Muscle layer of duodenum (tissue), 2 donors: ENCODE results near the gene PRKAG3.

ENCODE experiments used
- H3K27ac ChIP-seq: one replicate; pipeline ENCODE4 v1.7.0; 2013; ENCODE audit warnings: mild to moderate bottlenecking, low read length
- H3K27me3 ChIP-seq: one replicate; pipeline ENCODE4 v1.7.0; 2013; ENCODE audit warnings: low read depth, mild to moderate bottlenecking, control low read depth, low read length
- H3K36me3 ChIP-seq, 2 donors: one replicate each; pipeline ENCODE4 v1.7.0; 2013; ENCODE audit warnings: low read length in 2 of 2, control low read depth in 1 of 2, mild to moderate bottlenecking in 1 of 2; ENCODE audit not compliant: insufficient read depth in 2 of 2, control insufficient read depth in 1 of 2
- H3K4me1 ChIP-seq, 2 donors: one replicate each; pipeline ENCODE4 v1.7.0; 2013; ENCODE audit warnings: low read length in 2 of 2, mild to moderate bottlenecking in 2 of 2, control low read depth in 1 of 2, moderate library complexity in 1 of 2; ENCODE audit not compliant: insufficient read depth in 2 of 2, control insufficient read depth in 1 of 2
- H3K4me3 ChIP-seq, 2 donors: one replicate each; pipeline ENCODE4 v1.7.0; 2013; ENCODE audit warnings: low read length in 2 of 2, low read depth in 1 of 2, mild to moderate bottlenecking in 1 of 2
- H3K9me3 ChIP-seq, 2 donors: one replicate each; pipeline ENCODE4 v1.7.0; 2013; ENCODE audit warnings: low read length in 2 of 2, control low read depth in 1 of 2, mild to moderate bottlenecking in 1 of 2; ENCODE audit not compliant: control insufficient read depth in 1 of 2
- donor health status: healthy.

PRKAG3 gene

DNA sequence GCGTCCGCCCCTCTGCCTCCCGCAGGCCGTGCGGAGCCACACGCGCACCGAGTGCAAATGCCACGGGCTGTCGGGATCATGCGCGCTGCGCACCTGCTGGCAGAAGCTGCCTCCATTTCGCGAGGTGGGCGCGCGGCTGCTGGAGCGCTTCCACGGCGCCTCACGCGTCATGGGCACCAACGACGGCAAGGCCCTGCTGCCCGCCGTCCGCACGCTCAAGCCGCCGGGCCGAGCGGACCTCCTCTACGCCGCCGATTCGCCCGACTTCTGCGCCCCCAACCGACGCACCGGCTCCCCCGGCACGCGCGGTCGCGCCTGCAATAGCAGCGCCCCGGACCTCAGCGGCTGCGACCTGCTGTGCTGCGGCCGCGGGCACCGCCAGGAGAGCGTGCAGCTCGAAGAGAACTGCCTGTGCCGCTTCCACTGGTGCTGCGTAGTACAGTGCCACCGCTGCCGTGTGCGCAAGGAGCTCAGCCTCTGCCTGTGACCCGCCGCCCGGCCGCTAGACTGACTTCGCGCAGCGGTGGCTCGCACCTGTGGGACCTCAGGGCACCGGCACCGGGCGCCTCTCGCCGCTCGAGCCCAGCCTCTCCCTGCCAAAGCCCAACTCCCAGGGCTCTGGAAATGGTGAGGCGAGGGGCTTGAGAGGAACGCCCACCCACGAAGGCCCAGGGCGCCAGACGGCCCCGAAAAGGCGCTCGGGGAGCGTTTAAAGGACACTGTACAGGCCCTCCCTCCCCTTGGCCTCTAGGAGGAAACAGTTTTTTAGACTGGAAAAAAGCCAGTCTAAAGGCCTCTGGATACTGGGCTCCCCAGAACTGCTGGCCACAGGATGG is 42.0 kb upstream of the PRKAG3 start:
- H3K4me1 ChIP-seq: peaks cover 0 to 20% of the 10 kb centered on the region in 2 donors
- H3K27ac ChIP-seq: no peak overlapping the region
- H3K27me3 ChIP-seq: peaks cover 67% of the 10 kb centered on the region
- no peak overlapping the region for H3K4me3 ChIP-seq
- H3K36me3 ChIP-seq: no peaks in the 10 kb centered on the region
- H3K9me3 ChIP-seq: no peaks in the 10 kb centered on the region

DNA sequence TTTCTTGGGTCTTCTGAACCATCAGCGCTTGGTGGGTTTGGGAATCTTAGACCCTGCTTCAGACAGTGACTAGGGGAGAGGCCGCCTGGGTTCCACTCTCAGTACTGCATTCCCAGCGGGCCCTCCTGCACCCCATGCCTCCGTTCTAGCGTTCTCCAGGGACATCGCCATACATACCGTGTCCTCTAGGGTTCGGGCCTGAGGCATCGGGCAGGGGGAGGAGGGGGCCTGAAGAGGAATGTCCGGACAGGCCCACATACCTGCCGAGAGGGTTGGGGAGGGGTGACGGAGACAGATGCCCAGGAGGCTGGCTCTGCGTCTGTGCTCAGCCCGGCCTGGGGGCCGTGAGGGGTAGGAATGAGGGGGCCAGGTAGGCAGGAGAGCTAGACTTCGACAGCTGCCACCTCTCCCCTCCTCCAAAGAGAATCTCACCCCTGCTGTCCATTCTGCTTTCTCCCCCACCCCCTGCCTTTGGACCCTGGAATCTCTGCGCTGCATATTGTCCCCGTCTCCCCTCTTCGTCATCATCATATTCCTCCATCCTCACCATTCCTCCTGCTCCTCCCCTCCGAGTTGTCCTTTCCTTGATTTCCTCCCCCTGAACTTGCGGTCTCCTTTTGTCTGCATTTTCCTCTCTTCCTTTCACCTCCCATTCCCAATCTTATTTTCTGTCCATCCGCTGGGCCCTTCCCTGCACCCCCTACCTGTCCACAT is 41.2 kb upstream of the PRKAG3 start:
- Histone ChIP-seq H3K4me3 (no peak overlapping the region), H3K9me3 (no peaks in the 10 kb centered on the region), H3K4me1 (peaks cover 0 to 20% of the 10 kb centered on the region in 2 donors), H3K36me3 (no peaks in the 10 kb centered on the region), H3K27ac (no peak overlapping the region), H3K27me3 (peaks cover 61% of the 10 kb centered on the region)

DNA sequence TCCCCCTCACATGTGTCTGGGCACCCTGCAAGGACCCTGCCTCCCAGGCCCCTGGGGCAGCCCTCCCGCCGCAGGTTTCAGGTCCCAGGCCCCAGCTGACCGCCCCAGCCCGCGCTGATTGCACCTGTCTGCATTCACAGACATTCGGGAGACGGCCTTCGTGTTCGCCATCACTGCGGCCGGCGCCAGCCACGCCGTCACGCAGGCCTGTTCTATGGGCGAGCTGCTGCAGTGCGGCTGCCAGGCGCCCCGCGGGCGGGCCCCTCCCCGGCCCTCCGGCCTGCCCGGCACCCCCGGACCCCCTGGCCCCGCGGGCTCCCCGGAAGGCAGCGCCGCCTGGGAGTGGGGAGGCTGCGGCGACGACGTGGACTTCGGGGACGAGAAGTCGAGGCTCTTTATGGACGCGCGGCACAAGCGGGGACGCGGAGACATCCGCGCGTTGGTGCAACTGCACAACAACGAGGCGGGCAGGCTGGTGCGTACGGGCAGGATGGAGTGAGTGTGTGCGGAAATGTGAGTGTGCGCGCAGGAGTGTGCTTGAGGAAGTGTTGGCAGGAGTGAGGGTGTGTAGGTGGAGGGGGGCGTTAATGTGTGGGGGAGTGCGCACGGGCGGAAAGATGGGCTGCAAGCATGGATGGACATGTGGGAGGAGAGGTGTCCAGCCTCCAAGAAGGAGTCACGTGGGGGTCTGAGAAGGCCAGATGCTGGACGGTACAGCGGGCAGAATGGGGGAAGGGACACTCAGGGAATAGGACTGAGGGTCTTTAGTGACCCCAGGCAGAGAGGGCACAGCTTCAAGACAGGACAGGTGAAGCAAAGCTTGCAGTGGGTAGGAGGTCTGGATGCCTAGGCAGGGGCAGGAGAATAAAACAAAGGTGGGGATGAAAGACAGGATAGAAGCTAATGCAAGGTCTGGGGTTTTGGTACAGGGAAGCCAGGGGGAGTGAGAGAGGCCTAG is 40.0 kb upstream of the PRKAG3 start:
- no peaks in the 10 kb centered on the region for H3K9me3 ChIP-seq
- H3K27me3 ChIP-seq: peaks cover 52% of the 10 kb centered on the region
- no peak overlapping the region for H3K27ac ChIP-seq
- no peaks in the 10 kb centered on the region for H3K36me3 ChIP-seq
- H3K4me3 ChIP-seq: peak overlapping the region in 1 of 2 donors; percentile 21
- H3K4me1 ChIP-seq: peaks cover 0 to 20% of the 10 kb centered on the region in 2 donors

DNA sequence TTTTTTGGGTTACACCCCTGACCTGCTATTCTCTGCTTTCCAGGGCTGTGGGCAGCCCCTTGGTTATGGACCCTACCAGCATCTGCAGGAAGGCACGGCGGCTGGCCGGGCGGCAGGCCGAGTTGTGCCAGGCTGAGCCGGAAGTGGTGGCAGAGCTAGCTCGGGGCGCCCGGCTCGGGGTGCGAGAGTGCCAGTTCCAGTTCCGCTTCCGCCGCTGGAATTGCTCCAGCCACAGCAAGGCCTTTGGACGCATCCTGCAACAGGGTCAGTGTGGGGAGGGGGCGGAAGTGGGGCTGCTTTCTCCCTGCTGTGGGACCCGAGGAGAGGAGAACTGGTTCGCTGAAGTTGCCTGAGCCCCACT is 39.4 kb upstream of the PRKAG3 start:
- peak overlapping the region in 1 of 2 donors; percentile 21 for H3K4me3 ChIP-seq
- no peaks in the 10 kb centered on the region for H3K36me3 ChIP-seq
- peaks cover 52% of the 10 kb centered on the region for H3K27me3 ChIP-seq
- H3K4me1 ChIP-seq: peaks cover 0 to 20% of the 10 kb centered on the region in 2 donors
- H3K27ac ChIP-seq: no peak overlapping the region
- no peaks in the 10 kb centered on the region for H3K9me3 ChIP-seq

DNA sequence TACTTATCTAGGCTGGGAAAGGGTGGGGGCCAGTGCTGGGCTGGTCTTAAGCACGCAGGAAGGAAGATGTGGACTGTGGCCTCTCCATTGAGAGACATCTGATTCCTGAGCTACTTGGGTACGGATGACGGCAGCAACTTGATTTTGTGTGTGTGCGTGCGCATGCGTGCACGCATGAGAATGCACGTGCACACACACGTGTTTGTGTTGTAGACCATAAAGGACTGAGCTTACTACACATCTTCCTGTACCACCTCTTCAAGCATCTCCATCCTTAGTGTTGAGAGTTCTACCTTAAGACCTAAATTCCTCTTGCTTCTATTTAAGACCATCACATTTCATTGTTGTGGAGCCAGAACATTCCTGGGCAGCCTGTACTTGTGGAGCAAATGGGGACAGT is 37.5 kb upstream of the PRKAG3 start:
- Histone ChIP-seq H3K4me1 (peaks cover 0 to 20% of the 10 kb centered on the region in 2 donors), H3K27me3 (peaks cover 44% of the 10 kb centered on the region), H3K36me3 (no peaks in the 10 kb centered on the region), H3K9me3 (no peaks in the 10 kb centered on the region), H3K27ac (no peak overlapping the region), H3K4me3 (no peak overlapping the region)

DNA sequence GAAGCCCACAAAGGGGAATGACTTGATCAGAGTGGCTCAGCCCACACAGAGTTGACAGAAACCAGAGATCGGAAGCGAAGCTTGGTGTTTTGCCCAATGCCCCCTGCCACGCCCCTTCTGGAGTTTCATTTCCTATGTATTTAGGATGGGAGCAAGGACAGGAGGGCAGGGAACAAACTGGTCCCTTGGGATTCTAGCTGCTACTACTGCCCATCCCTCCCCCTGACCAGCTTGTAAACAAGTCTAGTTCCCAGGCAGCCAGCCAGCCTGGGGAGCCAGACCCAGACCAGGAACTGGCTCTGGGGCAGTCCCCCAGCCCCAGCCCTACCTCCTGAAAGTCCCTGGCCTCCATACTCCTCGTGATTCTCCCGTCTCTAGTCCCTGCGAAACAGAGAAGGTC is 36.3 kb upstream of the PRKAG3 start:
- H3K36me3 ChIP-seq: no peaks in the 10 kb centered on the region
- peaks cover 35% of the 10 kb centered on the region for H3K27me3 ChIP-seq
- peaks cover 0 to 15% of the 10 kb centered on the region in 2 donors for H3K4me1 ChIP-seq
- H3K9me3 ChIP-seq: no peaks in the 10 kb centered on the region
- H3K27ac ChIP-seq: no peak overlapping the region
- no peak overlapping the region for H3K4me3 ChIP-seq

DNA sequence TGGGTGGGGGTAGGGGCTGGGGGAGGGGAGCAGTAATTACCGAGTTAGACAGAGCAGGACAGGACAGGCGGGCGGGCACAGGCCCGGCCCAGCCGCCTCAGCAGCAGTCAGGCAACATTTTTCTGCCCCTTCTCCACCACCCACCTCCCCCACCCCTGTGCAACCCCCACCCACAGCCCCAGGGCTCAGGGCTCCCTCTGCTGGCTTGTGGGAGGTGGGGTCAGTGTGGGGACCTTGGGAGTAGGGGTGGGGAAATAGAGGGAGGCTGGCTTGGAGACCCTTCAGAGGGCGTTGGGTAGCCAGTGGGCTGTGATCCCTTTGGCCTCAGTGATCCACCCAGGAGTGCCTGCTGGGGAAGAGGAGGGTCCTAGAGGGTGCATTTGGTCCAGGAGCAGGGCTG is 34.4 kb upstream of the PRKAG3 start:
- Histone ChIP-seq H3K9me3 (no peaks in the 10 kb centered on the region), H3K4me1 (peaks cover 0 to 5% of the 10 kb centered on the region in 2 donors), H3K36me3 (no peaks in the 10 kb centered on the region), H3K4me3 (no peak overlapping the region), H3K27ac (no peak overlapping the region), H3K27me3 (peaks cover 26% of the 10 kb centered on the region)

DNA sequence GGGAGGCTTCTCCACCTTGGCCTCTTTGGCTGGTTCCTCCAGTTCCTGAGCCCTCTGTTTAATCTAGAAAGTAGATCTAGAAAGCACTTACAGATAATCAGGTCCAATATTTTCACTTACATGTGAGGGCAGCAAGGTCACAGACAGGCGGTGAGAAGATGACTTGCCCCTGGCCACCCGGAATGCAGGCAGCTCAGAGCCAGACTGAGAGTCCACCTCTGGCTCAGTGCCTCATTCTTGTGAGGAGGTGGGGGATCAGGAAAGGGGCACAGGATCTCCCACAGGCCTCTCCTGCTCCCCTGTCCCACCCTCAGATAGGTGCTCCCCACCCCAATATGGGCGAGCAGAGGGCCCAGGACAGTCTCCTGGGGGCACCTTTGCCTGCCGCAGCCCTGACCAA is 33.8 kb upstream of the PRKAG3 start:
- Histone ChIP-seq H3K27me3 (peaks cover 24% of the 10 kb centered on the region), H3K4me3 (no peak overlapping the region), H3K9me3 (no peaks in the 10 kb centered on the region), H3K36me3 (no peaks in the 10 kb centered on the region), H3K27ac (no peak overlapping the region), H3K4me1 (peaks cover 0 to 8% of the 10 kb centered on the region in 2 donors)

DNA sequence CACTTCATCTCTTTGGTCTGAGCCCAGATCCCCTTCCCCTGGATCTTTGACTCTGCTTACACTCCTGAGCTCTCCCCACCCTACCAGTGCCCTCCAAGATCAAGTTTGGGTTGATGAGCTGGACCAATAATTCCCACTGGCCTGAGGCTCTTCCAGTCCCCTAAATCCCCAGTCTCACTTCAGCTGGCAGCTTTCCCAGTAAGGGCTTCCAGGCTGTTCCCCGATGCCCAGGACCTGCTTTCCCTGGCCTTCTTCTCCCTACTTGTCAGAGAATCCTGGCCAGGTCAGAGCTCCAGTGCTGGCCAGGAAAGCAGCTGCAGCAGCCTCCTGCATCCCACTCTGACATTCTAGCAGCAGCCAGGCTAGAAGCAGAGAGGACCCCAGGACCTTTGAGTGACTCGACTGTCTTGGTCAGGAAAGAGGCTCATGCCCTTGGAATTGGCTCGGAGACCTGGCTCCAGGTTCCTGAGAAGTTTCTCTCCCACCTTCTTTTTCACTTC is 31.5 kb upstream of the PRKAG3 start:
- Histone ChIP-seq H3K27ac (no peak overlapping the region), H3K4me3 (no peak overlapping the region), H3K4me1 (peaks cover 0 to 21% of the 10 kb centered on the region in 2 donors), H3K27me3 (peaks cover 31% of the 10 kb centered on the region), H3K9me3 (no peaks in the 10 kb centered on the region), H3K36me3 (no peaks in the 10 kb centered on the region)

DNA sequence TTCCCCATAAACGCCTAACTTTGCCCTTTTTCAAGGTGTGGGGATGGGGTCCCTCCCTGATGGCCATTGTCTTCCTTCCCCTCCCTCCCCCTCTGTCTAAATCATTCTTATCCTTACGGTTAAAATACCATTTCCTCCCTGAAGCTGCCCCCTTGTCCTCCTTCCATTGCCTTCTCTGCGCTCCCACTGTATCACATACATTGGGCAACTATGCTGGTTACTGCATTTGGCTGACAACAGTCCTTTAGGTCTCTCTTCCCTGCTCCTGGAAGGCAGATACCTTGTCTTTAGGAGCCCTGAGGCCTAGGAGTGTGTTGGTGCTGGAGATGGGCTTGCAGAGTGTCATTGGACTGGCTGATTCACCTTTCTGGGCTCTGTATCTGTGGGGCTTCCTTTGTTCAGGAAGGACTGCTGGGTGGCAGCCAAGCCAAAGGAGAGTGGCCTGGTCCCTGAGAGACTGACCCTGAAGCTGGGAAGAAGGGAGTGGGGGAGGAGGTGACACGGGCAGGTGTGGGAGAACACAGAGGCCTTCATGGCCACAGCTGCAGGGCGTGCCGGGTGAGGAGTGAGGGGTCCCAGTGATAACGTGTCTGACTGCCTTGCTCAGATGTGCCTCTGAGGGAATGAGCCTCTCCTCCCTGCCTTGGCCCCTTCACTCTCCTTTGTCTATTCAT is 30.2 kb upstream of the PRKAG3 start:
- Histone ChIP-seq H3K27me3 (peaks cover 39% of the 10 kb centered on the region), H3K4me1 (peaks cover 0 to 21% of the 10 kb centered on the region in 2 donors), H3K9me3 (no peaks in the 10 kb centered on the region), H3K27ac (no peak overlapping the region), H3K4me3 (no peak overlapping the region), H3K36me3 (no peaks in the 10 kb centered on the region)
